PFSK-1 (cell line): Measurements from ENCODE around the gene SDHAF2.

Experiments
- POLR2AphosphoS5 ChIP-seq: IDR thresholded peaks from 2 replicates; pipeline ENCODE4 v1.6.1; 2012; ENCODE audit warnings: low read depth, mild to moderate bottlenecking, control low read depth, low read length, moderate library complexity
- SIN3A ChIP-seq: IDR thresholded peaks from 2 replicates; pipeline ENCODE4 v1.6.1; 2012; ENCODE audit warnings: mild to moderate bottlenecking, low read length, moderate library complexity, borderline replicate concordance; ENCODE audit not compliant: insufficient read depth

- TF ChIP-seq POLR2AphosphoS5 (peak; percentile 21; the same call in 1 of the 2 replicates), SIN3A (no peak)
Measured at GRCh38 chr11:61425367-61426131, 4.4 kb upstream of the SDHAF2 start.
